ENCODE results near the gene MMP14.

- TF ChIP-seq, protein P1, sequence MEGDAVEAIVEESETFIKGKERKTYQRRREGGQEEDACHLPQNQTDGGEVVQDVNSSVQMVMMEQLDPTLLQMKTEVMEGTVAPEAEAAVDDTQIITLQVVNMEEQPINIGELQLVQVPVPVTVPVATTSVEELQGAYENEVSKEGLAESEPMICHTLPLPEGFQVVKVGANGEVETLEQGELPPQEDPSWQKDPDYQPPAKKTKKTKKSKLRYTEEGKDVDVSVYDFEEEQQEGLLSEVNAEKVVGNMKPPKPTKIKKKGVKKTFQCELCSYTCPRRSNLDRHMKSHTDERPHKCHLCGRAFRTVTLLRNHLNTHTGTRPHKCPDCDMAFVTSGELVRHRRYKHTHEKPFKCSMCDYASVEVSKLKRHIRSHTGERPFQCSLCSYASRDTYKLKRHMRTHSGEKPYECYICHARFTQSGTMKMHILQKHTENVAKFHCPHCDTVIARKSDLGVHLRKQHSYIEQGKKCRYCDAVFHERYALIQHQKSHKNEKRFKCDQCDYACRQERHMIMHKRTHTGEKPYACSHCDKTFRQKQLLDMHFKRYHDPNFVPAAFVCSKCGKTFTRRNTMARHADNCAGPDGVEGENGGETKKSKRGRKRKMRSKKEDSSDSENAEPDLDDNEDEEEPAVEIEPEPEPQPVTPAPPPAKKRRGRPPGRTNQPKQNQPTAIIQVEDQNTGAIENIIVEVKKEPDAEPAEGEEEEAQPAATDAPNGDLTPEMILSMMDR (IDR thresholded peaks at IDR 0.05 in 2 of 3, conservative IDR thresholded peaks at IDR 0.05 in 1 of 3; ENCODE audit: borderline replicate concordance in 1 of 3, insufficient read depth in 1 of 3, low read depth in 2 of 3, low read length in 2 of 3): no peak
- TF ChIP-seq JUND (IDR thresholded peaks at IDR 0.05): no peak
- TF ChIP-seq, protein P2, sequence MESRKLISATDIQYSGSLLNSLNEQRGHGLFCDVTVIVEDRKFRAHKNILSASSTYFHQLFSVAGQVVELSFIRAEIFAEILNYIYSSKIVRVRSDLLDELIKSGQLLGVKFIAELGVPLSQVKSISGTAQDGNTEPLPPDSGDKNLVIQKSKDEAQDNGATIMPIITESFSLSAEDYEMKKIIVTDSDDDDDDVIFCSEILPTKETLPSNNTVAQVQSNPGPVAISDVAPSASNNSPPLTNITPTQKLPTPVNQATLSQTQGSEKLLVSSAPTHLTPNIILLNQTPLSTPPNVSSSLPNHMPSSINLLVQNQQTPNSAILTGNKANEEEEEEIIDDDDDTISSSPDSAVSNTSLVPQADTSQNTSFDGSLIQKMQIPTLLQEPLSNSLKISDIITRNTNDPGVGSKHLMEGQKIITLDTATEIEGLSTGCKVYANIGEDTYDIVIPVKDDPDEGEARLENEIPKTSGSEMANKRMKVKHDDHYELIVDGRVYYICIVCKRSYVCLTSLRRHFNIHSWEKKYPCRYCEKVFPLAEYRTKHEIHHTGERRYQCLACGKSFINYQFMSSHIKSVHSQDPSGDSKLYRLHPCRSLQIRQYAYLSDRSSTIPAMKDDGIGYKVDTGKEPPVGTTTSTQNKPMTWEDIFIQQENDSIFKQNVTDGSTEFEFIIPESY (IDR thresholded peaks at IDR 0.05; ENCODE audit: extremely low read depth, insufficient replicate concordance, low read length): no peak
- no peak for TF ChIP-seq POLR2A (IDR thresholded peaks at IDR 0.05; ENCODE audit: borderline replicate concordance, extremely low read depth, insufficient read depth, insufficient read length)
- no peak for TF ChIP-seq SIN3A (IDR thresholded peaks at IDR 0.05; ENCODE audit: low read depth)
- no peak for TF ChIP-seq ZNF274 (IDR thresholded peaks at IDR 0.05; ENCODE audit: low read depth, low read length)
- TF ChIP-seq ELF1 (IDR thresholded peaks at IDR 0.05; ENCODE audit: borderline replicate concordance, low read depth): no peak
- no peak for TF ChIP-seq CEBPB (IDR thresholded peaks at IDR 0.05; ENCODE audit: low read depth)
- TF ChIP-seq, protein P3, sequence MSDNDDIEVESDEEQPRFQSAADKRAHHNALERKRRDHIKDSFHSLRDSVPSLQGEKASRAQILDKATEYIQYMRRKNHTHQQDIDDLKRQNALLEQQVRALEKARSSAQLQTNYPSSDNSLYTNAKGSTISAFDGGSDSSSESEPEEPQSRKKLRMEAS (IDR thresholded peaks at IDR 0.05): no peak
- TF ChIP-seq EGR1 (IDR thresholded peaks at IDR 0.05; ENCODE audit: low read depth): no peak
- no peak for TF ChIP-seq EZH2 (IDR thresholded peaks at IDR 0.05)
- TF ChIP-seq POLR2AphosphoS5 (IDR thresholded peaks at IDR 0.05; ENCODE audit: low read depth, low read length): no peak
- TF ChIP-seq EZH2phosphoT487 (IDR thresholded peaks at IDR 0.05; ENCODE audit: borderline replicate concordance): no peak
- TF ChIP-seq SRF (IDR thresholded peaks at IDR 0.05; ENCODE audit: low read depth): no peak
These were observed 14.8 kb downstream of the MMP14 start for GRCh38 chr14:22850944-22851764.
